Upper lobe of left lung (tissue), 4 donors: ENCODE measurements around the gene CD6.

ENCODE experiments used
- CTCF ChIP-seq, 6 experiments: fragments of 450-650 bp in 4 of 6; fragments of 200-600 bp in 2 of 6; sonication (generic) in 2 of 6; IDR thresholded peaks; one replicate each; pipeline ENCODE4 v1.5.1; 2016 to 2019; ENCODE audit warnings: antibody characterized with exemption in 6 of 6
- EP300 ChIP-seq, 4 donors: sonication (generic); formaldehyde crosslinking; IDR thresholded peaks; one replicate each; pipeline ENCODE4 v1.5.1; 2017; ENCODE audit warnings: antibody characterized with exemption in 4 of 4, control low read depth in 2 of 4
- POLR2A ChIP-seq, 4 donors: fragments of 450-650 bp; IDR thresholded peaks; one replicate each; pipeline ENCODE4 v1.5.1; 2016 to 2017; ENCODE audit warnings: antibody characterized with exemption in 4 of 4, mild to moderate bottlenecking in 2 of 4
- POLR2AphosphoS5 ChIP-seq, 2 donors: sonication (generic); formaldehyde crosslinking; IDR thresholded peaks; one replicate each; pipeline ENCODE4 v1.5.1; 2017; ENCODE audit warnings: antibody characterized with exemption in 2 of 2

- TF ChIP-seq CTCF (IDR thresholded peaks at IDR 0.05) (no peak), POLR2AphosphoS5 (IDR thresholded peaks at IDR 0.05) (no peak), POLR2A (IDR thresholded peaks at IDR 0.05) (no peak), EP300 (IDR thresholded peaks at IDR 0.05) (no peak)
Observed at GRCh38 chr11:61054513-61054912, 83.0 kb downstream of the CD6 start.
